ENCODE measurements around the gene SFRP4. TPM values are rescaled to one million over a fixed set of nuclear protein-coding genes. Genes with fewer than 3 reads are reported as not detected.
"Not testable (repeated sequence)": the region's sequence is repeated elsewhere in the genome, so short reads cannot be mapped to it uniquely, and the experiment has no call there.

The SFRP4 gene
- 10 to 100 TPM; 78.4 to 82.7 TPM for total RNA-seq
- polyA plus RNA-seq (ENCODE audit: insufficient read length in 2 of 2), result 10 to 100 TPM; 24.4 to 26.8 TPM
- long read RNA-seq, donor 1, transcript SFRP4-201 (6 exons, 2,966 nt), result major isoform, 13 of 15 reads
- long read RNA-seq, donor 1, partial matches to known transcripts, result 0 of 15 reads
- long read RNA-seq, donor 1, other reads (novel, unspliced or antisense), result 0 of 15 reads
- long read RNA-seq, donor 2, partial matches to known transcripts, result 0 of 4 reads
- long read RNA-seq, donor 2, other reads (novel, unspliced or antisense), result 0 of 4 reads
- long read RNA-seq, donor 3, transcript SFRP4-201 (6 exons, 2,966 nt), result major isoform, 6 of 6 reads
- long read RNA-seq, donor 3, partial matches to known transcripts, result 0 of 6 reads
- long read RNA-seq, donor 3, other reads (novel, unspliced or antisense), result 0 of 6 reads
- long read RNA-seq, donor 4, partial matches to known transcripts, result 0 of 2 reads
- long read RNA-seq, donor 4, other reads (novel, unspliced or antisense), result 0 of 2 reads

- peaks cover 19% of the 10 kb centered on the region for H3K27me3 ChIP-seq (ENCODE audit: control insufficient read depth, insufficient read depth, low read length)
- H3K4me3 ChIP-seq (ENCODE audit: low read depth, low read length), result peak within 1 kb of the TSS; percentile 68
- peak in 4 of 6 donors; percentile 63 to 88 (median 80) for DNase-seq (ENCODE audit: low read depth in 4 of 6, low spot score in 6 of 6)
- 0% methylated on average over 41 of the region's 46 CpGs for WGBS (ENCODE audit: insufficient coverage)
- H3K9me3 ChIP-seq (ENCODE audit: control insufficient read depth, insufficient read depth, low read length), result no peaks in the 10 kb centered on the region
- peaks cover 18% of the 10 kb centered on the region for H3K4me1 ChIP-seq (ENCODE audit: control insufficient read depth, insufficient read depth, low read length)
- peak within 1 kb of the TSS; percentile 86 for H3K27ac ChIP-seq (ENCODE audit: low read depth, low read length)
- no peaks in the 10 kb centered on the region for H3K36me3 ChIP-seq (ENCODE audit: control insufficient read depth, insufficient read depth, low read length)
Measured at GRCh38 chr7:37916673-37917660, at the start of gene SFRP4. TSS of gene SFRP4 (minus strand) at chr7:37916817. CDS start at chr7:37916537, 280 bp downstream.

DNA sequence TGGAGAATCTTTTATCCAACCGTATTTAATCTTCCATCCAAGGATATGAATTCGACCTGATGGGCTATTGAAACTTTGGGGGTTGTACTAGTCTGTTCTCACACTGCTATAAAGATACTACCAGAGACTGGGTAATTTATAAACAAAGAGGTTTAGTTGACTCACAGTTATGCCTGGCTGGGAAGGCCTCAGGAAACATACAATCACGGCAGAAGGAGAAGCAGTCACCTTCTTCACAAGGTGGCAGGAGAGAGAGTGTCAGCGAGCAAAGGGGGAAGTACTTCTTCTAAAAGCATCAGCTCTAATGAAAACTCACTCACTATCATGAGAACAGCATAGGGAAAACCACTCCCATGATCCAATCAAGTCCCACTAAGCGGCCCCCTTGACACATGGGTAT, 47.6 kb upstream of the SFRP4 start:
- no peaks in the 10 kb centered on the region for H3K27me3 ChIP-seq (ENCODE audit: control insufficient read depth, insufficient read depth, low read length)
- 100% methylated on average over 1 of the region's 5 CpGs for WGBS (ENCODE audit: insufficient coverage)
- H3K4me3 ChIP-seq (ENCODE audit: low read depth, low read length), result no peak overlapping the region
- H3K9me3 ChIP-seq (ENCODE audit: control insufficient read depth, insufficient read depth, low read length), result no peaks in the 10 kb centered on the region
- H3K4me1 ChIP-seq (ENCODE audit: control insufficient read depth, insufficient read depth, low read length), result no peaks in the 10 kb centered on the region
- no peak overlapping the region for H3K27ac ChIP-seq (ENCODE audit: low read depth, low read length)
- no peak for DNase-seq (ENCODE audit: low read depth in 4 of 6, low spot score in 6 of 6)
- no peaks in the 10 kb centered on the region for H3K36me3 ChIP-seq (ENCODE audit: control insufficient read depth, insufficient read depth, low read length)

DNA sequence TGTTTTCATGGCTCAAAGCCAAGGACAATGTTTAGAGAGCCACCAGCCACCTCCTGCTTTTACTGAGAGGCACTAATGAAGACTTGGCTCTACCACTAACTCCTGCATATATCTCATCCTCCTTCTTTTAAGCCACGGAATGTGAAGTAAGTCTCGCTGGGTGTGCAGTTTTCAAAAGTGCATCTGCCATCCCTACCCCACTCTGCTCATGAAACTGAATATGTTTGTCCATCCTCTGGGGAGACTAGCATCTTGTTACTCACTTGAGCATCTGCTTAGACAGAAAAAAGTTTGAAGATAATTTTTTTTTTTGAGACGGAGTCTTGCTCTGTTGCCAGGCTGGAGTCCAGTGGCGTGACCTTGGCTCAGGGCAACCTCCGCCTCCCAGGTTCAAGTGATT, 44.6 kb upstream of the SFRP4 start:
- 89% methylated on average over 5 of the region's 5 CpGs for WGBS (ENCODE audit: insufficient coverage)
- H3K4me3 ChIP-seq (ENCODE audit: low read depth, low read length), result no peak overlapping the region
- no peak overlapping the region for H3K27ac ChIP-seq (ENCODE audit: low read depth, low read length)
- H3K4me1 ChIP-seq (ENCODE audit: control insufficient read depth, insufficient read depth, low read length), result no peaks in the 10 kb centered on the region
- DNase-seq (ENCODE audit: low read depth in 4 of 6, low spot score in 6 of 6), result no peak
- H3K9me3 ChIP-seq (ENCODE audit: control insufficient read depth, insufficient read depth, low read length), result no peaks in the 10 kb centered on the region
- no peaks in the 10 kb centered on the region for H3K36me3 ChIP-seq (ENCODE audit: control insufficient read depth, insufficient read depth, low read length)
- H3K27me3 ChIP-seq (ENCODE audit: control insufficient read depth, insufficient read depth, low read length), result no peaks in the 10 kb centered on the region

- no peak overlapping the region for H3K4me3 ChIP-seq (ENCODE audit: low read depth, low read length)
- no peak for DNase-seq (ENCODE audit: low read depth in 4 of 6, low spot score in 6 of 6)
- WGBS (ENCODE audit: insufficient coverage), result 93% methylated on average over 2 of the region's 2 CpGs
Measured at GRCh38 chr7:37960483-37960882, 43.9 kb upstream of the SFRP4 start.

DNA sequence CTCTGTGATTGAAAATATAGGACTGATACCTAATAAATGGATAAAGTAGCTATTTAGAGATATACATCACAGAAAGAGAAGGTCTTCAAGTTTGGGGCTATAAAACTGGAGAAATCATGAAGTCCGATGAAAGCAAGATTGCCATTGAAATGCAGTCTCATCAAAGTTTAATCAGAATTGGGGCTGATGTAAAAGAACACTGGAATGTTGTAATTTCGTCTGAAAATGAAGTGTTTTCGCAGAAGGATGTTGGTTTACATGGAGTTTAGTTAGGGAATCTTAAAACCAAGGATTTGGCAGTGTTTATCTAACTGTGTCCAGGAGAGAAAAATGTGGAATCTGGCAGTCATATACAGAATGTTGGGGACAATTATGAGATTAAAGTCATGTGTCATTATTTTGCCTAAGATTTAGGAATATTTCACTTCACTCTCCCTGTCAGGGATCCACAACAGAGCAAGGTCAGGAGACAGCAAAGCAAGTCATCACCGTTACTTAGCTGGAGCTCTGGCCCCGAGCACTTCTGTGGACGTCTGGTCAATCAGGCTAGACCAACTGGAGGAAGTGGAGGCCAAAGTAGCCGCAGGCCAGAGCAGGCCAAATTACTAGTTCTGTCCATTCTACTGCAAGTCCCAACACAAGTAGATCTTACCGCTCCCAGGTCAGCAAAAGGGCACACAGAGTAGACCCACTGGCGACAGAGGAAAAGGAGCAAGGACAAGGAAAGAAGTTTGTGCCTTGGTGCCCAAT, 40.8 kb upstream of the SFRP4 start:
- Histone ChIP-seq H3K27ac (ENCODE audit: low read depth, low read length) (no peak overlapping the region), H3K36me3 (ENCODE audit: control insufficient read depth, insufficient read depth, low read length) (no peaks in the 10 kb centered on the region), H3K9me3 (ENCODE audit: control insufficient read depth, insufficient read depth, low read length) (no peaks in the 10 kb centered on the region), H3K4me1 (ENCODE audit: control insufficient read depth, insufficient read depth, low read length) (no peaks in the 10 kb centered on the region), H3K27me3 (ENCODE audit: control insufficient read depth, insufficient read depth, low read length) (no peaks in the 10 kb centered on the region), H3K4me3 (ENCODE audit: low read depth, low read length) (no peak overlapping the region)
- WGBS (ENCODE audit: insufficient coverage), result 96% methylated on average over 9 of the region's 9 CpGs
- no peak for DNase-seq (ENCODE audit: low read depth in 4 of 6, low spot score in 6 of 6)

More at GRCh38 chr7:37960483-37960882, 43.9 kb upstream of the SFRP4 start:
- Histone ChIP-seq H3K9me3 (ENCODE audit: control insufficient read depth, insufficient read depth, low read length) (no peaks in the 10 kb centered on the region), H3K4me1 (ENCODE audit: control insufficient read depth, insufficient read depth, low read length) (no peaks in the 10 kb centered on the region), H3K27me3 (ENCODE audit: control insufficient read depth, insufficient read depth, low read length) (no peaks in the 10 kb centered on the region), H3K27ac (ENCODE audit: low read depth, low read length) (no peak overlapping the region), H3K36me3 (ENCODE audit: control insufficient read depth, insufficient read depth, low read length) (no peaks in the 10 kb centered on the region)

- Histone ChIP-seq H3K4me3 (ENCODE audit: low read depth, low read length) (no peak overlapping the region), H3K36me3 (ENCODE audit: control insufficient read depth, insufficient read depth, low read length) (peaks cover 4% of the 10 kb centered on the region), H3K27ac (ENCODE audit: low read depth, low read length) (no peak overlapping the region), H3K4me1 (ENCODE audit: control insufficient read depth, insufficient read depth, low read length) (no peaks in the 10 kb centered on the region), H3K9me3 (ENCODE audit: control insufficient read depth, insufficient read depth, low read length) (no peaks in the 10 kb centered on the region), H3K27me3 (ENCODE audit: control insufficient read depth, insufficient read depth, low read length) (no peaks in the 10 kb centered on the region)
- no peak for DNase-seq (ENCODE audit: low read depth in 4 of 6, low spot score in 6 of 6)
Measured at GRCh38 chr7:37956791-37957190, 40.2 kb upstream of the SFRP4 start.

- peaks cover 12% of the 10 kb centered on the region for H3K36me3 ChIP-seq (ENCODE audit: control insufficient read depth, insufficient read depth, low read length)
- not testable (repeated sequence) for H3K4me3 ChIP-seq (ENCODE audit: low read depth, low read length); H3K4me1 ChIP-seq (ENCODE audit: control insufficient read depth, insufficient read depth, low read length); H3K27ac ChIP-seq (ENCODE audit: low read depth, low read length); H3K9me3 ChIP-seq (ENCODE audit: control insufficient read depth, insufficient read depth, low read length); DNase-seq (ENCODE audit: low read depth in 4 of 6, low spot score in 6 of 6); H3K27me3 ChIP-seq (ENCODE audit: control insufficient read depth, insufficient read depth, low read length)
- WGBS (ENCODE audit: insufficient coverage), result no CpG with 5 or more reads among the region's 1 CpG
Measured at GRCh38 chr7:37954217-37954616, 37.6 kb upstream of the SFRP4 start.

- 100% methylated on average over 2 of the region's 2 CpGs for WGBS (ENCODE audit: insufficient coverage)
- DNase-seq (ENCODE audit: low read depth in 4 of 6, low spot score in 6 of 6), result no peak
- Histone ChIP-seq H3K4me1 (ENCODE audit: control insufficient read depth, insufficient read depth, low read length) (no peaks in the 10 kb centered on the region), H3K4me3 (ENCODE audit: low read depth, low read length) (no peak overlapping the region), H3K27me3 (ENCODE audit: control insufficient read depth, insufficient read depth, low read length) (no peaks in the 10 kb centered on the region), H3K27ac (ENCODE audit: low read depth, low read length) (no peak overlapping the region), H3K36me3 (ENCODE audit: control insufficient read depth, insufficient read depth, low read length) (peaks cover 12% of the 10 kb centered on the region), H3K9me3 (ENCODE audit: control insufficient read depth, insufficient read depth, low read length) (no peaks in the 10 kb centered on the region)
Measured at GRCh38 chr7:37952240-37952639, 35.6 kb upstream of the SFRP4 start.

GRCh38 chr7:37947941-37948210, 31.3 kb upstream of the SFRP4 start:
- no peaks in the 10 kb centered on the region for H3K9me3 ChIP-seq (ENCODE audit: control insufficient read depth, insufficient read depth, low read length)
- no peak overlapping the region for H3K27ac ChIP-seq (ENCODE audit: low read depth, low read length)

More at GRCh38 chr7:37947941-37948210, 31.3 kb upstream of the SFRP4 start:
- Histone ChIP-seq H3K27me3 (ENCODE audit: control insufficient read depth, insufficient read depth, low read length) (no peaks in the 10 kb centered on the region), H3K4me1 (ENCODE audit: control insufficient read depth, insufficient read depth, low read length) (peaks cover 8% of the 10 kb centered on the region), H3K36me3 (ENCODE audit: control insufficient read depth, insufficient read depth, low read length) (peaks cover 12% of the 10 kb centered on the region), H3K4me3 (ENCODE audit: low read depth, low read length) (no peak overlapping the region)
- WGBS (ENCODE audit: insufficient coverage), result 73% methylated on average over 7 of the region's 7 CpGs
- no peak for DNase-seq (ENCODE audit: low read depth in 4 of 6, low spot score in 6 of 6)
